Esophagus muscularis mucosa (tissue), 4 donors: ENCODE results near the gene LBX1. TPM values are rescaled to one million over a fixed set of nuclear protein-coding genes. Genes with fewer than 3 reads are reported as not detected.

Experiments used
- DNase-seq: peaks from one replicate; pipeline ENCODE4 v3.0.0-alpha.2; 2017; ENCODE audit errors: extremely low spot score
- H3K27ac ChIP-seq, 4 donors: fragments of 200-600 bp; sonication (generic); replicated peaks in 1 of 4; 1 replicate in 3 of 4; 2 replicates in 1 of 4; pipeline ENCODE4 v1.5.1; 2016 to 2019; ENCODE audit warnings: mild to moderate bottlenecking in 1 of 4
- H3K27me3 ChIP-seq, 4 donors: fragments of 200-600 bp; sonication (generic); one replicate each; pipeline versions ENCODE4 v1.5.1 to v1.6.0; 2016 to 2019
- H3K36me3 ChIP-seq, 4 donors: fragments of 200-600 bp; sonication (generic); one replicate each; pipeline ENCODE4 v1.5.1; 2016 to 2019
- H3K4me1 ChIP-seq, 4 donors: fragments of 200-600 bp; sonication (generic); one replicate each; pipeline ENCODE4 v1.5.1; 2016 to 2019
- H3K4me3 ChIP-seq, 4 donors: fragments of 200-600 bp; sonication (generic); 1 replicate in 2 of 4; 2 replicates in 2 of 4; pipeline ENCODE4 v1.5.1; 2016 to 2019; ENCODE audit warnings: mild to moderate bottlenecking in 4 of 4, moderate library complexity in 1 of 4
- H3K9me3 ChIP-seq, 4 donors: fragments of 200-600 bp; sonication (generic); 1 replicate in 3 of 4; 2 replicates in 1 of 4; pipeline ENCODE4 v1.5.1; 2016 to 2019
- EP300 ChIP-seq: sonication (generic); formaldehyde crosslinking; IDR thresholded peaks from one replicate; pipeline ENCODE4 v1.6.1; 2017; ENCODE audit warnings: antibody characterized with exemption
- POLR2A ChIP-seq: fragments of 450-650 bp; IDR thresholded peaks from one replicate; pipeline ENCODE4 v1.6.1; 2017; ENCODE audit warnings: antibody characterized with exemption, moderate library complexity, mild to moderate bottlenecking, low read depth
- POLR2AphosphoS5 ChIP-seq, 2 donors: sonication (generic); formaldehyde crosslinking; IDR thresholded peaks; one replicate each; pipeline ENCODE4 v1.6.1; 2017; ENCODE audit warnings: antibody characterized with exemption in 2 of 2
- WGBS: methylation state at CpG from one replicate; pipeline ENCODE4 v1.1.5; 2018; 5-methylcytosine and 5-hydroxymethylcytosine counted together
- intact Hi-C: fragments of 100-400 bp; cut with DNase I; formaldehyde crosslinking; loops from one replicate; pipeline ENCODE4 v1.15.1; 2023
- total RNA-seq, 4 donors: library from RNA; depleted of rRNA; stranded (reverse); fragments of >200 nt; gene quantifications; one replicate each; pipeline versions ENCODE4 v1.1.0 to v1.2.1, GENCODE V29; 2016
- TF ChIP-seq, protein P1 (sequence below), 3 experiments: fragments of 200-600 bp in 2 of 3; fragments of 450-650 bp in 1 of 3; sonication (generic) in 2 of 3; IDR thresholded peaks; one replicate each; pipeline ENCODE4 v1.5.1; 2017 to 2019; ENCODE audit warnings: antibody characterized with exemption in 3 of 3, mild to moderate bottlenecking in 2 of 3, moderate library complexity in 1 of 3

LBX1 gene
- total RNA-seq, 4 donors from 2014 or later = not detected

DNA sequence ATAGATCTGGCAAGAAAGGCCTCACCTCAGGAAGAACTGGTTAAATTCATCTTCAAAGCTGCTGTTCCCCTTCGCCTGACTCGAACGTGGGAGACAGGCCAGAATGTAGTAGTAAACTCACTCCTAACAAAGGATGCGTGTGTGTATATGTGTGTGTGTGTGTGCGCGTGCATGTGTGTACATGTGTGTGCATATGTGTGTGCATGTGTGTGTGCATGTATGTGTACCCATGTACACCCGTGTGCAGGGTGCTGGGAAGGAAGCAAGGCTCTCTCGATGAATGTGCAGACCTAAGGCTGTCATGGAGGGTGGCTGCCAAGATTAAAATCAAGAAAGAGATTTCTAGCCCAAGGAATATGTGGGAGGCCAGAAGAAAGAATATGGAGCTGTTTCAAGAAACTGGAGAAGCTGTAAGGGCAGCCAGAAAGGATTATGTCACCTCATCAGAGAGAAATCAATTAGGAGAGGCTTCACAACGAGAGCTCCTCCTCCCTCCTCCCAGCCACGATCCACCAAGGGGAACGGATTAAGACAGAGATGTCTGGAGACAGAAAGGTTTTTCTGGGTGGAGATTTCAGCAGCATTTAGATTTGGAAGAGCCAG lies 34.0 kb upstream of the LBX1 start:
- no peaks in the 10 kb centered on the region for H3K36me3 ChIP-seq
- DNase-seq = no peak
- H3K27me3 ChIP-seq = peaks cover 0 to 83% (median 8%) of the 10 kb centered on the region in 4 donors
- peaks cover 0 to 5% (median 2%) of the 10 kb centered on the region in 4 donors for H3K4me1 ChIP-seq
- TF ChIP-seq EP300 = no peak
- TF ChIP-seq POLR2A = no peak
- no peak for TF ChIP-seq POLR2AphosphoS5 (IDR thresholded peaks at IDR 0.05)
- TF ChIP-seq, protein P1, sequence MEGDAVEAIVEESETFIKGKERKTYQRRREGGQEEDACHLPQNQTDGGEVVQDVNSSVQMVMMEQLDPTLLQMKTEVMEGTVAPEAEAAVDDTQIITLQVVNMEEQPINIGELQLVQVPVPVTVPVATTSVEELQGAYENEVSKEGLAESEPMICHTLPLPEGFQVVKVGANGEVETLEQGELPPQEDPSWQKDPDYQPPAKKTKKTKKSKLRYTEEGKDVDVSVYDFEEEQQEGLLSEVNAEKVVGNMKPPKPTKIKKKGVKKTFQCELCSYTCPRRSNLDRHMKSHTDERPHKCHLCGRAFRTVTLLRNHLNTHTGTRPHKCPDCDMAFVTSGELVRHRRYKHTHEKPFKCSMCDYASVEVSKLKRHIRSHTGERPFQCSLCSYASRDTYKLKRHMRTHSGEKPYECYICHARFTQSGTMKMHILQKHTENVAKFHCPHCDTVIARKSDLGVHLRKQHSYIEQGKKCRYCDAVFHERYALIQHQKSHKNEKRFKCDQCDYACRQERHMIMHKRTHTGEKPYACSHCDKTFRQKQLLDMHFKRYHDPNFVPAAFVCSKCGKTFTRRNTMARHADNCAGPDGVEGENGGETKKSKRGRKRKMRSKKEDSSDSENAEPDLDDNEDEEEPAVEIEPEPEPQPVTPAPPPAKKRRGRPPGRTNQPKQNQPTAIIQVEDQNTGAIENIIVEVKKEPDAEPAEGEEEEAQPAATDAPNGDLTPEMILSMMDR (IDR thresholded peaks at IDR 0.05) = no peak
- H3K27ac ChIP-seq = no peak overlapping the region
- H3K9me3 ChIP-seq = peaks cover 0 to 10% (median 7%) of the 10 kb centered on the region in 4 donors
- WGBS = 47% methylated on average over 11 of the region's 11 CpGs
- intact Hi-C loops = no loop called here
- H3K4me3 ChIP-seq = no peak overlapping the region

GRCh38 chr10:101262147-101262546 lies 32.9 kb upstream of the LBX1 start:
- WGBS = 76% methylated on average over 9 of the region's 9 CpGs
- H3K4me1 ChIP-seq = peaks cover 0 to 5% (median 2%) of the 10 kb centered on the region in 4 donors
- no peak overlapping the region for H3K27ac ChIP-seq
- no peaks in the 10 kb centered on the region for H3K36me3 ChIP-seq
- peaks cover 0 to 86% (median 8%) of the 10 kb centered on the region in 4 donors for H3K27me3 ChIP-seq
- intact Hi-C loops = no loop called here
- TF ChIP-seq, protein P1 (IDR thresholded peaks at IDR 0.05) = no peak
- no peak for TF ChIP-seq POLR2AphosphoS5 (IDR thresholded peaks at IDR 0.05)
- no peak for TF ChIP-seq POLR2A
- no peak for TF ChIP-seq EP300
- no peak for DNase-seq
- H3K9me3 ChIP-seq = peaks cover 0 to 17% (median 12%) of the 10 kb centered on the region in 4 donors
- H3K4me3 ChIP-seq = no peak overlapping the region

DNA sequence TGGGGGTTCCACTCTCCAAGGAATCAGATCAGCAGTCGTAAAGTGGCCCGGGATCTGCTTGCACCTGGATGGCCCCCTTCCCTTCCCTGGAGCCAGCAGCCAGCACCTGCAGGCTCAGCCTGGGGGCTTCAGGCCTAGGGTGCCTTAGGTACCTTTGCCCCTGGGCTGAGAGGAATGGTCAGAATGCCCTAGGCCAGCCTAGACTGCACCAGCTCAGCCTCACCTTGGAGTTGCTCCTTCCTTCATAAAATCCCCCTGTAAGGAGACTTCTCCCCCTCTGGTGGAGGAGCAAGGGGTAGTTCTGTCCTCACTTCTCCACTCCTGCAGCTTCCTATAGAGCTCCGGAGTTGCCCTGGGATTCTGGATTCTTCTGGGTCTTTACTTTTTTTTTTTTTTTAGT lies 32.4 kb upstream of the LBX1 start:
- intact Hi-C loops = no loop called here

DNA sequence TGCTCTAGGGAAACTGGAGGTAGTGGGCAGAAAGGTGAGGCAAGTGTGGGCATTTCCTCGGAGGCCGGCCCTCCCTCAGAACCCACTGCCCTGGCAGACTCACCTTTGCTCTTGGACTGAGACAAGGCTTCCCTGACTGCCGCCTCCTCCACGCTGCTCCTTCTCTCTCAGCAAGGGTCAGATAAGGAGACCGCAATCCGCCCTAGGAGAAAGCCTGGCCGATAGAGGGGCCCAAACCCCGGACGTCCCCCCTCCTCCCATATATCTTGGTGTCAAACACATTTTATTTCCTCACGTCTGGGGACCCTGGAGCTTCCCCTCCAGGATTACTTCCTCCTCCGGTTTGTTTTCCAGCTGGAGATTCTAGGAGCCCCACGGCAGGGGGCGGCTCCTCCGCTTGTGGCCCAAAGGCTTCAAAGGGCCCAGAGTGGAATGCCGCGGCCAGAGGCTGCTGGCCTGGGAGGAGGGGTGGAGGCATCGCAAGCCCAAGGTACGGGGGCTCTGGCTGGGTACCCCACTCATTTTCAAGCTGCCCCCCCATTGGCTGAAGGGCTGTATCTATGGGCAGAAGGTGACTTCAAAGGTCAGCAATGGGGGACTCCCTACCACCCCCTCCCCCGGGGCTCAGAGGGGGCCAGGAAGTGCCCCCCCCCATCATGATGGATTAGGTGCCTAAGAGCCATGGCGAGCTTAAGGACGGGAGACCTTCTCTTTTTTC lies 31.7 kb upstream of the LBX1 start:
- H3K9me3 ChIP-seq = peaks cover 0 to 17% (median 12%) of the 10 kb centered on the region in 4 donors
- intact Hi-C loops = no loop called here
- peaks cover 0 to 77% (median 8%) of the 10 kb centered on the region in 4 donors for H3K27me3 ChIP-seq
- WGBS = 41% methylated on average over 21 of the region's 21 CpGs
- no peaks in the 10 kb centered on the region for H3K36me3 ChIP-seq
- H3K4me3 ChIP-seq = no peak overlapping the region
- DNase-seq = no peak
- no peak overlapping the region for H3K27ac ChIP-seq
- H3K4me1 ChIP-seq = peaks cover 0 to 5% (median 2%) of the 10 kb centered on the region in 4 donors
- TF ChIP-seq, protein P1 (IDR thresholded peaks at IDR 0.05) = no peak
- TF ChIP-seq EP300 = no peak
- no peak for TF ChIP-seq POLR2A
- no peak for TF ChIP-seq POLR2AphosphoS5 (IDR thresholded peaks at IDR 0.05)

More for the DNA sequence above, 32.4 kb upstream of the LBX1 start:
- Histone ChIP-seq H3K4me3 (no peak overlapping the region), H3K36me3 (no peaks in the 10 kb centered on the region), H3K27ac (no peak overlapping the region), H3K4me1 (peaks cover 0 to 5% (median 2%) of the 10 kb centered on the region in 4 donors), H3K9me3 (peaks cover 0 to 17% (median 12%) of the 10 kb centered on the region in 4 donors), H3K27me3 (peaks cover 0 to 82% (median 8%) of the 10 kb centered on the region in 4 donors)
- TF ChIP-seq EP300 (no peak), POLR2A (no peak), POLR2AphosphoS5 (IDR thresholded peaks at IDR 0.05) (no peak)
- TF ChIP-seq, protein P1 (IDR thresholded peaks at IDR 0.05) = no peak
- no peak for DNase-seq
- 65% methylated on average over 3 of the region's 3 CpGs for WGBS
